PC-9 (cell line): ENCODE measurements around the gene CNOT3.

Experiments used
- CTCF ChIP-seq: fragments of 200-600 bp; sonication (generic); conservative IDR thresholded peaks from 2 replicates; pipeline ENCODE4 v1.6.1; 2017; ENCODE audit warnings: mixed run types, antibody characterized with exemption, mild to moderate bottlenecking, moderate library complexity
- EZH2 ChIP-seq: fragments of 200-600 bp; sonication (generic); IDR thresholded peaks from 2 replicates; pipeline ENCODE4 v1.8.0; 2017; ENCODE audit warnings: antibody characterized with exemption, low read depth

GRCh38 chr19:54159352-54160181 lies 22.0 kb downstream of the CNOT3 start, which contains the start of gene LENG1:
- peak; percentile 53; the same call in 1 of the 2 replicates for TF ChIP-seq CTCF
- no peak for TF ChIP-seq EZH2
